SK-N-SH treated with all-trans-retinoic acid at 6 μM for 48 hours (cell line): ENCODE results near the gene CASP7.

Experiments
- ATAC-seq: fragments of 200-7000 bp; cut with Tn5 transposase; 3 replicates; pipeline ENCODE4 v1.9.1; 2020; ENCODE audit warnings: mild to moderate bottlenecking, moderate library complexity
- ARNTL ChIP-seq: fragments of 450-650 bp; formaldehyde crosslinking; IDR thresholded peaks from 2 replicates; pipeline ENCODE4 v1.5.0; 2020; ENCODE audit warnings: low read depth, mild to moderate bottlenecking, moderate library complexity, borderline replicate concordance
- BACH2 ChIP-seq: fragments of 250-450 bp; sonication (Bioruptor Pico); IDR thresholded peaks from 2 replicates; pipeline ENCODE4 v1.9.0; 2021; ENCODE audit warnings: mild to moderate bottlenecking, borderline replicate concordance
- CSDC2 ChIP-seq: fragments of 250-450 bp; sonication (Bioruptor Pico); IDR thresholded peaks from 2 replicates; pipeline ENCODE4 v1.5.0; 2020; ENCODE audit warnings: mild to moderate bottlenecking, moderate library complexity
- ESRRG ChIP-seq: fragments of 250-450 bp; sonication (Bioruptor Pico); IDR thresholded peaks from 2 replicates; pipeline ENCODE4 v1.6.1; 2021; ENCODE audit warnings: mild to moderate bottlenecking
- GLIS3 ChIP-seq: fragments of 250-450 bp; sonication (Bioruptor Pico); IDR thresholded peaks from 2 replicates; pipeline ENCODE4 v1.5.0; 2020; ENCODE audit warnings: mild to moderate bottlenecking, moderate library complexity
- ISL1 ChIP-seq: fragments of 250-450 bp; sonication (Bioruptor Pico); IDR thresholded peaks from 2 replicates; pipeline ENCODE4 v2.1.2; 2022; ENCODE audit warnings: mild to moderate bottlenecking, moderate library complexity
- OSR1 ChIP-seq: fragments of 250-450 bp; sonication (Bioruptor Pico); IDR thresholded peaks from 2 replicates; pipeline ENCODE4 v1.8.0; 2022; ENCODE audit warnings: moderate library complexity, mild to moderate bottlenecking, inconsistent platforms
- PPARA ChIP-seq: fragments of 250-450 bp; sonication (Bioruptor Pico); IDR thresholded peaks from 2 replicates; pipeline ENCODE4 v1.5.0; 2020; ENCODE audit warnings: mild to moderate bottlenecking, borderline replicate concordance
- RARB ChIP-seq: fragments of 250-450 bp; sonication (Bioruptor Pico); IDR thresholded peaks from 2 replicates; pipeline ENCODE4 v1.8.0; 2021; ENCODE audit warnings: mild to moderate bottlenecking, moderate library complexity
- SNAI2 ChIP-seq: fragments of 250-450 bp; sonication (Bioruptor Pico); IDR thresholded peaks from 2 replicates; pipeline ENCODE4 v1.5.0; 2020; ENCODE audit warnings: mild to moderate bottlenecking, moderate library complexity
- TCF4 ChIP-seq: fragments of 250-450 bp; sonication (Bioruptor Pico); IDR thresholded peaks from 2 replicates; pipeline ENCODE4 v1.8.0; 2021; ENCODE audit warnings: mild to moderate bottlenecking, moderate library complexity, borderline replicate concordance
- TOX ChIP-seq: fragments of 250-450 bp; sonication (Bioruptor Pico); IDR thresholded peaks from 2 replicates; pipeline ENCODE4 v1.8.0; 2021; ENCODE audit warnings: mild to moderate bottlenecking, moderate library complexity, borderline replicate concordance
- ZC3H10 ChIP-seq: fragments of 250-450 bp; sonication (Bioruptor Pico); IDR thresholded peaks from 2 replicates; pipeline ENCODE4 v1.5.1; 2021; ENCODE audit warnings: mild to moderate bottlenecking, moderate library complexity
- ZFP3 ChIP-seq: fragments of 250-450 bp; sonication (Bioruptor Pico); IDR thresholded peaks from 2 replicates; pipeline ENCODE4 v1.5.0; 2020; ENCODE audit warnings: mild to moderate bottlenecking, moderate library complexity
- ZFP30 ChIP-seq: fragments of 450-650 bp; formaldehyde crosslinking; IDR thresholded peaks from 2 replicates; pipeline ENCODE4 v1.5.0; 2022; ENCODE audit warnings: mild to moderate bottlenecking, moderate library complexity
- ZNF565 ChIP-seq: fragments of 450-650 bp; formaldehyde crosslinking; conservative IDR thresholded peaks from 2 replicates; pipeline ENCODE4 v1.5.0; 2020; ENCODE audit warnings: low read depth, mild to moderate bottlenecking, moderate library complexity
- ZNF70 ChIP-seq: fragments of 450-650 bp; formaldehyde crosslinking; IDR thresholded peaks from 2 replicates; pipeline ENCODE4 v1.5.0; 2020; ENCODE audit warnings: mild to moderate bottlenecking, moderate library complexity
- ZNF8 ChIP-seq: fragments of 450-650 bp; formaldehyde crosslinking; IDR thresholded peaks from 2 replicates; pipeline ENCODE4 v1.5.0; 2020; ENCODE audit warnings: mild to moderate bottlenecking, moderate library complexity
- TF ChIP-seq, protein P1 (sequence below): fragments of 250-450 bp; sonication (Bioruptor Pico); IDR thresholded peaks from 2 replicates; pipeline ENCODE4 v1.8.0; 2020; ENCODE audit warnings: mild to moderate bottlenecking, moderate library complexity, borderline replicate concordance
- TF ChIP-seq, protein P2 (sequence below): fragments of 250-450 bp; sonication (Bioruptor Pico); IDR thresholded peaks from 2 replicates; pipeline ENCODE4 v1.8.0; 2021; ENCODE audit warnings: low read depth, mild to moderate bottlenecking, moderate library complexity, borderline replicate concordance
- TF ChIP-seq, protein P3 (sequence below): fragments of 250-450 bp; sonication (Bioruptor Pico); IDR thresholded peaks from 2 replicates; pipeline ENCODE4 v1.5.1; 2021; ENCODE audit warnings: mild to moderate bottlenecking, moderate library complexity
- TF ChIP-seq, protein P4 (sequence below): fragments of 250-450 bp; sonication (Bioruptor Pico); IDR thresholded peaks from 2 replicates; pipeline ENCODE4 v1.5.0; 2020; ENCODE audit warnings: mild to moderate bottlenecking, moderate library complexity

Gene CASP7

DNA sequence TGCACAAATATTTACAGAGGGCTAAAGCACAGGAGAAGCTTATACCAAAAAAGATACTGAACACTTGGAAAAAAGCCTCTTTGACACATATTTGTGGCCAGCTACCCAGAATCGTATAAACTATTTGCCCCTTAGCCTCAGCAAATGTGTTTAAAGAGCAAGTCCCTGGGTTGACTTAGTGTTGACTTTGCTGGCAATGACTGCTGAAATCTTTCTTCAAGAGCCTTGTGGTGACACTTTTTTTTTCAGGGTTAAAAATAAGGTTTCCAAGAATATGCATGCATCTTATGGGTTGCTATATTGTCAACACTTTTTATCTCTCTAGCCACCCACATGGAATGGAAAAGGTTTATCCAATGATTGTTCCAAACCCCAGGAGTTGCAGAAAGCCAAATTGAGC is 56.9 kb downstream of the CASP7 start:
- no peak for ATAC-seq
- no peak for TF ChIP-seq ZC3H10 (CRISPR knock-in tag)
- TF ChIP-seq ZFP3 (CRISPR knock-in tag), result no peak
- TF ChIP-seq SNAI2 (CRISPR knock-in tag), result no peak
- TF ChIP-seq PPARA (CRISPR knock-in tag), result no peak
- no peak for TF ChIP-seq TCF4 (CRISPR knock-in tag)

DNA sequence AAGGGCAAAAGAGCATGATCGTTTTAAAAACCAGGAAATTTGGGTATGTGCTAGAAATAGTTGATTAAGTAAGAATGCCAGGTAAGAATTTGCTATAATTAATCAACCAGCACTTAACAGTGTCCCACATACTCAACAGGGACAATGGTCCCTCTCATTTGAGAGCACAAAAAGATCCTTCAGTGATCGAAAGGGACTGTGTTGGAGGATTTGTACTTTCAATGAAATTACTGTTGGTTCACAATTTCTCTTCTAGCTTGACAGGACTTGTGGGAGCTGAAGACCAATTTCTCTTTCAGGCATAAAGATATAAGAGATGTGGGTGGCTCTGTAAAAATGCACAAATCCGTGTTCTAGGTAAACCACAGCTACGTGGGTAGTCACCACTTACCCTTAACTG is 59.3 kb downstream of the CASP7 start:
- TF ChIP-seq ESRRG (CRISPR knock-in tag), result no peak
- no peak for TF ChIP-seq ZC3H10 (CRISPR knock-in tag)
- TF ChIP-seq, all 23 proteins: peak for 0
- no peak for ATAC-seq

DNA sequence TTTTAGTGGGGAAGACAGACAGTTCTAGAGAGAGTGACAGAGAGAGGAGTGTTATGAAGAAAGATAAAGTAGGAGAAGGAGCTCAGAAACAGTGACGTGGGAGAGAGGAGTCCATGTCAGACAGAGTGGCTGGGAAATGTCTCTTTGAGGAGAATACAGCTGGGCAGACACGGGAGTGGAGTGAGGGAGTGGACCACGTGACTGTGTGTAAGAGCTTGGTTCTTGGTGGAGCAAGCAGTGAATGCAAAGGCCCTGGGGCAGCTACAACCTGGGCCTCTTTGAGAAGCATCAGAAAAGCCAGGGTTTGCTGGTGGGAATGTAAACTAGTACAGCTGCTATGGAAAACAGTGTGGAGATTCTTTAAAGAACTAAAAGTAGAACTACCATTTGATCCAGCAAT is 59.9 kb downstream of the CASP7 start:
- ATAC-seq, result no peak
- TF ChIP-seq BACH2 (CRISPR knock-in tag) (no peak), SNAI2 (CRISPR knock-in tag) (no peak)
- TF ChIP-seq, all 23 proteins: peak for 0

DNA sequence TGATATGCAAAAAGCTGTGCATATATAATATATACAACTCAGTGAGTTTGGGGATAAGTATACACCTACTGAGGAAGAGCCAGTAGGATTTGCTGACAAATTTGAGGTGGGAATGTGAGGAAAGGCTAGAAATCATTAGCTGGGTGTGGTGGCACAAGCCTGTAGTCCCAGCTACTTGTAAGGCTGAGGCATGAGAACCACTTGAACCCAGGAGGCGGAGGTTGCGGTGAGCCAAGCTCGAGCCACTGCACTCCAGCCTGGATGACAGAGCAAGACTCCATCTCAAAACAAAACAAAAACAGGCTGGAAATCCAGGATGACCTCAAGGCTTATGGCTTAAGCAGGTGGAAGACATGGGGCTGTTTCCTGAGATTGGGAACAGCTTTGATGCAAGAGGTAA is 61.1 kb downstream of the CASP7 start:
- no peak for ATAC-seq
- TF ChIP-seq BACH2 (CRISPR knock-in tag) (no peak), PPARA (CRISPR knock-in tag) (no peak), OSR1 (CRISPR knock-in tag) (no peak), ZNF70 (CRISPR knock-in tag) (no peak), ISL1 (no peak), ZFP30 (CRISPR knock-in tag) (no peak), TCF4 (CRISPR knock-in tag) (no peak), GLIS3 (no peak), ESRRG (CRISPR knock-in tag) (no peak), SNAI2 (CRISPR knock-in tag) (no peak), TOX (CRISPR knock-in tag) (no peak), ZNF8 (CRISPR knock-in tag) (no peak), ZNF565 (CRISPR knock-in tag) (no peak), ZFP3 (CRISPR knock-in tag) (no peak), ARNTL (CRISPR knock-in tag) (no peak), RARB (no peak)
- TF ChIP-seq, protein P1, sequence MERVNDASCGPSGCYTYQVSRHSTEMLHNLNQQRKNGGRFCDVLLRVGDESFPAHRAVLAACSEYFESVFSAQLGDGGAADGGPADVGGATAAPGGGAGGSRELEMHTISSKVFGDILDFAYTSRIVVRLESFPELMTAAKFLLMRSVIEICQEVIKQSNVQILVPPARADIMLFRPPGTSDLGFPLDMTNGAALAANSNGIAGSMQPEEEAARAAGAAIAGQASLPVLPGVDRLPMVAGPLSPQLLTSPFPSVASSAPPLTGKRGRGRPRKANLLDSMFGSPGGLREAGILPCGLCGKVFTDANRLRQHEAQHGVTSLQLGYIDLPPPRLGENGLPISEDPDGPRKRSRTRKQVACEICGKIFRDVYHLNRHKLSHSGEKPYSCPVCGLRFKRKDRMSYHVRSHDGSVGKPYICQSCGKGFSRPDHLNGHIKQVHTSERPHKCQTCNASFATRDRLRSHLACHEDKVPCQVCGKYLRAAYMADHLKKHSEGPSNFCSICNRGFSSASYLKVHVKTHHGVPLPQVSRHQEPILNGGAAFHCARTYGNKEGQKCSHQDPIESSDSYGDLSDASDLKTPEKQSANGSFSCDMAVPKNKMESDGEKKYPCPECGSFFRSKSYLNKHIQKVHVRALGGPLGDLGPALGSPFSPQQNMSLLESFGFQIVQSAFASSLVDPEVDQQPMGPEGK (CRISPR knock-in tag), result no peak
- TF ChIP-seq, protein P2, sequence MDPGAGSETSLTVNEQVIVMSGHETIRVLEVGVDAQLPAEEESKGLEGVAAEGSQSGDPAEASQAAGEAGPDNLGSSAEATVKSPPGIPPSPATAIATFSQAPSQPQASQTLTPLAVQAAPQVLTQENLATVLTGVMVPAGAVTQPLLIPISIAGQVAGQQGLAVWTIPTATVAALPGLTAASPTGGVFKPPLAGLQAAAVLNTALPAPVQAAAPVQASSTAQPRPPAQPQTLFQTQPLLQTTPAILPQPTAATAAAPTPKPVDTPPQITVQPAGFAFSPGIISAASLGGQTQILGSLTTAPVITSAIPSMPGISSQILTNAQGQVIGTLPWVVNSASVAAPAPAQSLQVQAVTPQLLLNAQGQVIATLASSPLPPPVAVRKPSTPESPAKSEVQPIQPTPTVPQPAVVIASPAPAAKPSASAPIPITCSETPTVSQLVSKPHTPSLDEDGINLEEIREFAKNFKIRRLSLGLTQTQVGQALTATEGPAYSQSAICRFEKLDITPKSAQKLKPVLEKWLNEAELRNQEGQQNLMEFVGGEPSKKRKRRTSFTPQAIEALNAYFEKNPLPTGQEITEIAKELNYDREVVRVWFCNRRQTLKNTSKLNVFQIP (CRISPR knock-in tag), result no peak

DNA sequence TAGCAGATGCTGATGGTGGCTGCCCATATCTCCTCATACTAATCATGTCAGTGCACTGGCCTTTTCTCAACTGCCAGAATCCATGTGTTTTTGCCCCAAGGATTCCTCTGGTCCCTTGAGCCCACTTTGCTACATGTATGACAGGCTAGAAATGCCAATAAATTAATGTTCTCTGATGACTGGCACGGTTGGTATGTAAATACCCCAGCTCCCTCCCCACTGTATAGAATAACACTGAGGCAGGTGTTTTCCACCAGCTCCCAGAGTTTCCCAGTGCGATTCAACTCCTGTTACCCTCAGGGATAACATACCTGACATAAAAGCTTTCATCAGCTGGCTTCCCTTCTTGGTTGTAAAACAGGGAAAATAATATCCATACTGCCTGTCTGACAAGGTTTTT is 62.8 kb downstream of the CASP7 start:
- ATAC-seq, result no peak
- TF ChIP-seq OSR1 (CRISPR knock-in tag), result no peak
- TF ChIP-seq ZFP30 (CRISPR knock-in tag), result no peak
- no peak for TF ChIP-seq ZFP3 (CRISPR knock-in tag)
- no peak for TF ChIP-seq GLIS3
- TF ChIP-seq TOX (CRISPR knock-in tag), result no peak
- no peak for TF ChIP-seq PPARA (CRISPR knock-in tag)
- no peak for TF ChIP-seq TCF4 (CRISPR knock-in tag)
- TF ChIP-seq, protein P1 (CRISPR knock-in tag), result no peak
- no peak for TF ChIP-seq CSDC2 (CRISPR knock-in tag)
- TF ChIP-seq BACH2 (CRISPR knock-in tag), result no peak
- no peak for TF ChIP-seq ARNTL (CRISPR knock-in tag)
- TF ChIP-seq, protein P3, sequence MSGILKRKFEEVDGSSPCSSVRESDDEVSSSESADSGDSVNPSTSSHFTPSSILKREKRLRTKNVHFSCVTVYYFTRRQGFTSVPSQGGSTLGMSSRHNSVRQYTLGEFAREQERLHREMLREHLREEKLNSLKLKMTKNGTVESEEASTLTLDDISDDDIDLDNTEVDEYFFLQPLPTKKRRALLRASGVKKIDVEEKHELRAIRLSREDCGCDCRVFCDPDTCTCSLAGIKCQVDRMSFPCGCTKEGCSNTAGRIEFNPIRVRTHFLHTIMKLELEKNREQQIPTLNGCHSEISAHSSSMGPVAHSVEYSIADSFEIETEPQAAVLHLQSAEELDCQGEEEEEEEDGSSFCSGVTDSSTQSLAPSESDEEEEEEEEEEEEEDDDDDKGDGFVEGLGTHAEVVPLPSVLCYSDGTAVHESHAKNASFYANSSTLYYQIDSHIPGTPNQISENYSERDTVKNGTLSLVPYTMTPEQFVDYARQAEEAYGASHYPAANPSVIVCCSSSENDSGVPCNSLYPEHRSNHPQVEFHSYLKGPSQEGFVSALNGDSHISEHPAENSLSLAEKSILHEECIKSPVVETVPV (CRISPR knock-in tag), result no peak
- TF ChIP-seq RARB, result no peak
- no peak for TF ChIP-seq ZNF70 (CRISPR knock-in tag)
- TF ChIP-seq, protein P4, sequence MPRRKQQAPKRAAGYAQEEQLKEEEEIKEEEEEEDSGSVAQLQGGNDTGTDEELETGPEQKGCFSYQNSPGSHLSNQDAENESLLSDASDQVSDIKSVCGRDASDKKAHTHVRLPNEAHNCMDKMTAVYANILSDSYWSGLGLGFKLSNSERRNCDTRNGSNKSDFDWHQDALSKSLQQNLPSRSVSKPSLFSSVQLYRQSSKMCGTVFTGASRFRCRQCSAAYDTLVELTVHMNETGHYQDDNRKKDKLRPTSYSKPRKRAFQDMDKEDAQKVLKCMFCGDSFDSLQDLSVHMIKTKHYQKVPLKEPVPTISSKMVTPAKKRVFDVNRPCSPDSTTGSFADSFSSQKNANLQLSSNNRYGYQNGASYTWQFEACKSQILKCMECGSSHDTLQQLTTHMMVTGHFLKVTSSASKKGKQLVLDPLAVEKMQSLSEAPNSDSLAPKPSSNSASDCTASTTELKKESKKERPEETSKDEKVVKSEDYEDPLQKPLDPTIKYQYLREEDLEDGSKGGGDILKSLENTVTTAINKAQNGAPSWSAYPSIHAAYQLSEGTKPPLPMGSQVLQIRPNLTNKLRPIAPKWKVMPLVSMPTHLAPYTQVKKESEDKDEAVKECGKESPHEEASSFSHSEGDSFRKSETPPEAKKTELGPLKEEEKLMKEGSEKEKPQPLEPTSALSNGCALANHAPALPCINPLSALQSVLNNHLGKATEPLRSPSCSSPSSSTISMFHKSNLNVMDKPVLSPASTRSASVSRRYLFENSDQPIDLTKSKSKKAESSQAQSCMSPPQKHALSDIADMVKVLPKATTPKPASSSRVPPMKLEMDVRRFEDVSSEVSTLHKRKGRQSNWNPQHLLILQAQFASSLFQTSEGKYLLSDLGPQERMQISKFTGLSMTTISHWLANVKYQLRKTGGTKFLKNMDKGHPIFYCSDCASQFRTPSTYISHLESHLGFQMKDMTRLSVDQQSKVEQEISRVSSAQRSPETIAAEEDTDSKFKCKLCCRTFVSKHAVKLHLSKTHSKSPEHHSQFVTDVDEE (CRISPR knock-in tag), result no peak
- no peak for TF ChIP-seq ZNF8 (CRISPR knock-in tag)
- TF ChIP-seq, protein P2 (CRISPR knock-in tag), result no peak
- TF ChIP-seq SNAI2 (CRISPR knock-in tag), result no peak
